ENCODE data around the gene GAS7. TPM values are rescaled to one million over a fixed set of nuclear protein-coding genes. Genes with fewer than 3 reads are reported as not detected.

The GAS7 gene
- total RNA-seq, 1 donor from 2014 or later, result 47.7 TPM

GRCh38 chr17:9987779-9988585 lies 210.4 kb downstream of the GAS7 start:
- no peak for DNase-seq (ENCODE audit: low spot score in 2 of 2, unreplicated experiment in 2 of 2)

GRCh38 chr17:9986754-9987382 lies 211.5 kb downstream of the GAS7 start:
- H3K4me1 Mint-ChIP-seq, result peaks cover 5% of the 10 kb centered on the region
- DNase-seq (ENCODE audit: low spot score in 2 of 2, unreplicated experiment in 2 of 2), result no peak
- H3K9me3 Mint-ChIP-seq, result peaks cover 4% of the 10 kb centered on the region
- H3K4me3 Mint-ChIP-seq, result no peak overlapping the region
- H3K27ac Mint-ChIP-seq, result no peak overlapping the region
- no peak for TF ChIP-seq CTCF (IDR thresholded peaks at IDR 0.05; ENCODE audit: unreplicated experiment)
- H3K27me3 Mint-ChIP-seq (ENCODE audit: low read depth), result no peaks in the 10 kb centered on the region
- peaks cover 2% of the 10 kb centered on the region for H3K36me3 Mint-ChIP-seq

More at GRCh38 chr17:9987779-9988585, 210.4 kb downstream of the GAS7 start:
- H3K27me3 Mint-ChIP-seq (ENCODE audit: low read depth), result no peaks in the 10 kb centered on the region
- no peak overlapping the region for H3K27ac Mint-ChIP-seq
- peak; percentile 89 for TF ChIP-seq CTCF (IDR thresholded peaks at IDR 0.05; ENCODE audit: unreplicated experiment)
- no peak overlapping the region for H3K4me3 Mint-ChIP-seq
- H3K36me3 Mint-ChIP-seq, result peaks cover 4% of the 10 kb centered on the region
- peaks cover 5% of the 10 kb centered on the region for H3K4me1 Mint-ChIP-seq
- peaks cover 8% of the 10 kb centered on the region for H3K9me3 Mint-ChIP-seq

- no peaks in the 10 kb centered on the region for H3K27me3 Mint-ChIP-seq (ENCODE audit: low read depth)
- no peak overlapping the region for H3K4me3 Mint-ChIP-seq
- H3K27ac Mint-ChIP-seq, result no peak overlapping the region
- peaks cover 4% of the 10 kb centered on the region for H3K9me3 Mint-ChIP-seq
- DNase-seq (ENCODE audit: low spot score in 2 of 2, unreplicated experiment in 2 of 2), result no peak
- no peak for TF ChIP-seq CTCF (IDR thresholded peaks at IDR 0.05; ENCODE audit: unreplicated experiment)
- peaks cover 5% of the 10 kb centered on the region for H3K4me1 Mint-ChIP-seq
- peaks cover 4% of the 10 kb centered on the region for H3K36me3 Mint-ChIP-seq
These were observed 212.8 kb downstream of the GAS7 start for GRCh38 chr17:9985646-9986045.

- no peaks in the 10 kb centered on the region for H3K27me3 Mint-ChIP-seq (ENCODE audit: low read depth)
- no peak for TF ChIP-seq CTCF (IDR thresholded peaks at IDR 0.05; ENCODE audit: unreplicated experiment)
- no peak for DNase-seq (ENCODE audit: low spot score in 2 of 2, unreplicated experiment in 2 of 2)
- no peak overlapping the region for H3K4me3 Mint-ChIP-seq
- H3K27ac Mint-ChIP-seq, result no peak overlapping the region
- H3K9me3 Mint-ChIP-seq, result peaks cover 4% of the 10 kb centered on the region
- H3K4me1 Mint-ChIP-seq, result peaks cover 8% of the 10 kb centered on the region
- H3K36me3 Mint-ChIP-seq, result peaks cover 4% of the 10 kb centered on the region
These were observed 213.6 kb downstream of the GAS7 start for GRCh38 chr17:9984768-9985167.

GRCh38 chr17:9982159-9982558 lies 216.2 kb downstream of the GAS7 start:
- DNase-seq (ENCODE audit: low spot score in 2 of 2, unreplicated experiment in 2 of 2), result no peak
- Mint-ChIP-seq H3K27me3 (ENCODE audit: low read depth) (no peaks in the 10 kb centered on the region), H3K4me1 (peaks cover 5% of the 10 kb centered on the region), H3K36me3 (peaks cover 2% of the 10 kb centered on the region), H3K4me3 (no peak overlapping the region), H3K9me3 (no peaks in the 10 kb centered on the region), H3K27ac (no peak overlapping the region)
- no peak for TF ChIP-seq CTCF (IDR thresholded peaks at IDR 0.05; ENCODE audit: unreplicated experiment)
